Muscle of back (tissue), 11 donors: Measurements from ENCODE around the gene HELT. TPM values are rescaled to one million over a fixed set of nuclear protein-coding genes. Genes with fewer than 3 reads are reported as not detected.
"Not testable (repeated sequence)": the region's sequence is repeated elsewhere in the genome, so short reads cannot be mapped to it uniquely, and the experiment has no call there.

ENCODE experiments used
- DNase-seq, 3 donors: peaks; one replicate each; pipeline versions ENCODE4 v3.0.0 to v3.0.0-alpha.2; 2013
- polyA plus RNA-seq, 10 donors: library from polyadenylated mRNA; unstranded; fragments of 120-200 nt; gene quantifications; one replicate each; pipeline ENCODE4 v1.2.1, GENCODE V29; 2013; ENCODE audit not compliant: insufficient read length in 10 of 10

HELT gene
- polyA plus RNA-seq, 10 donors, result not detected

DNA sequence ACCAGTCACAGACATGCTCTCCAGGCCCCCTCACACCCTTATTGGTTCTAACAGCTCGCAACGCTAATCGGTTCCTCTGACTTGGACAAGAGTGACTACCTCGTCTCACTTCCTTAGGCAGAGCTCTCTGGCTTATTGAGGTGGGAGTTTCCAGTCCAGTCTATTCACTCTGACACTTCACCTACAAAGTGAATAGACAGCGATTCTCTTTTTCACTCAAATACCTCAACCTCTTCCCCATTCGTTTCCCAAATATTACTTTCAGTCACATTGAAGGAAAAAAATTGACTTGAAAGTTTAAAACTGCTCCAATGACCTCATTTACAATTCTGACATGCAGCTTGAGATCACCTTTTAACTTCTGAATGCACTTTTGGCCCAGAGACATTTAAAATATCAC lies 17.7 kb downstream of the HELT start:
- DNase-seq, result no peak

DNA sequence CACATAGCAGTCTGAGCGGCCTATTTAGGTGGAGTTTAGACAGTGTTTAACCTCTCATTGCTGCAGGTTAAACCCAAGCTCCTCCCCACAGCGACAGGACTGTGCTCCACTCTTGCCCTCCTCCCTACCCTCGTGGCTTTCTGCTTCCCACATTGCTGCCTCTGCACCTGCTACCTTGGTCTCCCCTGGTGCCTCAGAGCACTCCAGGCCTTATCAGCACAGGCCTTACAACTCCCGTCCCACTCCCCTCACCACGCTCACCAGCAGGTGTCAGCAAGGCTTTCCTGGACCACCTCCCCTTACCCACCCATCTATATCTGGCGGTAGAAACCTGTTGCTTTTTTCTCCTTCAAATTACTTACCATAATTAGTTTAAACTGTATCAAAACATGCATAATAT lies 18.6 kb downstream of the HELT start:
- no peak for DNase-seq

DNA sequence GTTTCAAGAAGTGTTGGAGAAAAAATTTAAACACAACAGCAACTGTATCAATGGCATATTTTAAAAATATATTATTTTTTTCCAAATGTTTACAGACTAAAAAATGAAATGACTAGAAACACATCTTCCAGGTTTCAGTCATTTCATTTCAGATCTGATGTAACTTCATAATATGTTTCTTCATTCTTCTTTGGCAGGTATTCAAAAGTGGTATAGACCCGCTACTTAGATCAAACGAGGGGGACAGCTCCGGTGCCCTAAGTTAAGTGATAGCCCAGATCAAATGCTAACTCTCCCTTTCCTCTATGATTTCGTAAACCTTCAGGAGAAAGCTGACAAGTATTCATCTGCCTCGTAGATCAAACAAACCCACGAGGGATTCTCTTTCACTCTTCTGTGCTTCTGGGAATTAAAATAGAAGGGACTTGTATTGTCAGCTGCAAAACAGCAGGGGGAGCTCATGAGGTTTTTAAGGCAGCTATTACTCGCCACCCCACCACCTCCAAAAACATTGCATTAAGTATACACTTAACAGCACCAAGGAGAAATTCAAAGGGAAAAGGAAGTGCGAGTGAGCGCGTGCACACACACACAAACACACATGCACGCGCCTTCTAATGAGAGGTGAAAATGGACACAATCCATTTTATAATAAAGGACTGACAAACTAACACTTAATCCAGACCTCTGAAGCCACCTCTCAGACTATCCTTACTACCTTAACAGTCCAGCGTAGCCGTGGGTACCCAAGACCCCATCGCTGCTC lies 21.4 kb downstream of the HELT start:
- peak; percentile 40 to 70 (median 51) for DNase-seq

DNA sequence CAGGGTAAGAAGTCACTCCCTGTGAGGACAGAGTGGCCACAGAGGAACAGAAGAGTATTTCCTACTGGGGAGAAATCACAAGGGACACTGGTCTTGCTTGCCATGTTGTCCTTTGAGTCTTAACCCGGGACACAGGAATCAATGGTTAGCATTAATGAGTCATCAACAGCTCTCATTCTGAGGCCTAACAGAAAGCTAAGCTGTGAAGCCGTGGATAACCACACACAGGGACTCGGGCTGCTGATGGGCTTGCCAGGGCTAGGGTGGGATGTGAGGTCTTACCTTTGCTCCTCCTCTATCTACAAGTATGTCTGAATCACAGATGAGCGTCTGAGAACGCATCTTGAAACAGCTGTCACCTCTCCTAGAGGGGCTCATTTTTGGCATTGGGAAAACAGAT lies 22.2 kb downstream of the HELT start:
- DNase-seq, result no peak

DNA sequence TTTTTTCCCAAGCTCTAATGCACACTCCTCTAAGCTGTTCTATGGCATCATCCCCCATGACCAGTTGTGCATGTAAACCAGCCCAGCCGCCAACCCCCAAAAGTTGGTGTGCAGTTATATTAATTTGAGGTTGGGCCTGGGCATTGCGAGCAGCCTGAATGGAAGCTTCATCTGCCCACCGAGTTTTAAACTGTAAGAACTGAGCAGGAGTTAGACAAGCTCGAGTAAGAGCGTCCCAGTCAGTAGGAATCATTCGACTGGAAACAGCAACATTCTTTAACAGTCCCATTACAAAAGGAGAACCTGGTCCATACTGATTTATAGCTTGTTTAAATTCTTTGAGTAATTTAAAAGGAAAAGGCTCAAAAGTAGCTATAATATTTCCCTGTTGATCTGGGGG lies 32.0 kb downstream of the HELT start:
- not testable (repeated sequence) for DNase-seq

DNA sequence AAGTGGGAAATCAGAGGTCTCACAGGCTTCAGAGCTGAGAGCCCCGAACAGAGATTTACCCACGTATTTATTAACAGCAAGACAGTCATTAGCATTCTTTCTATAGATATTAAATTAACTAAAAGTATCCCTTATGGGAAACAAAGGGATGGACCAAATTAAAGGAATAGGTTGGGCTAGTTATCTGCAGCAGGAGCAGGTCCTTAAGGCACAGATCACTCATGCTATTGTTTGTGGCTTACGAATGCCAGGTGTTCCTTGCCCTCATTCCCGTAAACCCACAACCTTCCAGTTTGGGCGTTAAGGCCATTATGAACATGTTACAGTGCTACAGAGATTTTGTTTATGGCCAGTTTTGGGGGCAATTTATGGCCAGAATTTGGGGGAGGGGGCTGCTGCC lies 33.0 kb downstream of the HELT start:
- DNase-seq, result not testable (repeated sequence)

DNA sequence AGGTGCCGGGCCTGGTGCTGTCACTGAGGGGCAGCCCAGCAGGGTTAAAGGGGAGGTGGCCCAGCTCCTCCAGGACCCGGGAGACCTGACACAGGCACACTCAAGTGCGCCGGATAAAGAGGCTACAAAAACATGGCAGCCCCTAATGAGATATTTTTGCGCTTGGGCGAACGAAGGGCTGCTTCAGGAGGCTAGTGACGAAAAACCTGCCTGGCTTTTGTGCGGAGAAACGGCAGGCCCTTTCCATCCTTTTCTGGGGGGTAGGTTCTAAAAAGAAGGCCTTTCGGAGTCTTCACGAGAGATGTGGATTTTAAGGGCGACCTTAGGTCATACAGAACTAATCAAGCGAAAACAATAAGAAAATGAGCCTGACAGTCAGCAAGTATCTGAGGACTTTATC lies 35.5 kb downstream of the HELT start:
- no peak for DNase-seq

DNA sequence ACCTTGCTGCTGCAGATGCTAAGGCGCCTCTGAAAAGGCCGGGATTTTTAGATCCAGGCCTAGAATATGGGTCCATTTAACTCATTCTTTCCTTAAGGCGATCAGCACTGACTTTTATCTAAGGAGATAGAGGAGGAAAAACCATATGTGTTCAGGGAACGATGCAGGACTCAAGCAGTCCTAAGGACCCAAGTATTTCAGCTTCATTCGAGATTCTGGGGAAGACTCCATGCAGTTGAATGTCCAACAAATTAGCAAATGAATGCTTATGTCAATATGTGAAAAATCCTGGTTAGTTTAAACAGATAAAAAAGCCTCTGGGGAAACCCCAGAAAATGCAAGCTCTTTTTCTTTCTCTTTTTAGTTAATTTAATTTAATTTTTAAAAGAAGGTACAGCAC lies 36.0 kb downstream of the HELT start:
- DNase-seq, result no peak

DNA sequence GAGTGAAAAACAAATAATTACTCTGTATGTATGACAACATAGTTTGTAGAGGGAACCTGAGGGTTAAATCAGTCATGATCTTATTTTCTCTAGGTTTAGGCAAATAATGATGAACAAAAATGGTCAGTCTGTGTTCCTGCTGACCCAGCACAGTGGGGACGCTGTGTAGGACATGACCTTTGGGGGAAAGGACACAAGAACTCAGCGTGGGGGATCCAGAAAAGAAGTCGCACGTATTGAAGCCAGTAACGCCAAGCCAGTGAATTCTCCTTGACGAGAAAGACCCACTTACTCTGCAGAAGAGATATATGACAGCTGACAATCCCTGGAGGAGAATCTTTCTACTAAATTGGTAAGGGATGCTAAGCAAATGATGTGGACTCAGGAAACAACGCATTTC lies 36.6 kb downstream of the HELT start:
- DNase-seq, result no peak

DNA sequence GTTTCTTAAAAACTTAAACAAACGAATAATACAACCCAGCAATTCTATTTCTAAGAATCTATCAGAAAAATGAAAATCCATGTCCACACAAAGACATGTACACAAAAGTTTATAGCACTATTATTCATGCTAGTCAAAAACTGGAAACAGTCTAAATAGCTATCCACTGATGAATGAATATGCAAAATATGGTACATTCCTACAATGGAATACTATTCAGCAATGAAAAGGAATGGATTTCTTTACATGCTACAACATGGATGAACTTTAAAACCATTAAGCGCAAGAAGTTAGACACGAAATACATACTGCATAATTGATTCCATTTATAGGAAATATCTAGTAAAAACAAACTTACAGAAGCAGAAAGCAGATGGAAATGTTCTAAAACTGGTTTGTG lies 43.3 kb downstream of the HELT start:
- no peak for DNase-seq

DNA sequence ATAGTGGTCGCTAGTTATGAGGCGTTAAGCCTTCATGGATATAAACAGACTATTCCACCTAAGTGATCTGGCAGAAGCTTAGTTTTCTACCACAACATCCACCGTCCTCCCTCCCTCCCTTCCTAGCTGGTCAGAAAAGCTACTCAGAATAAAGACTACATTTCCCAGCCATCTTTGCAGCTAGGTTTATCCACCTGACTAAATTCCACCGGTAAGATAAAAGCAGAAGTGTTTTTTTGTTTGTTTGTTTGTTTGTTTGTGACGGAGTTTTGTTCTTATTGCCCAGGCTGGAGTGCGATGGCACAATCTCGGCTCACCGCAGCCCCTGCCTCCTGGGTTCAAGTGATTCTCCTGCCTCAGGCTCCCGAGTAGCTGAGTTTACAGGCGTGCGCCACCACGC lies 44.3 kb downstream of the HELT start:
- DNase-seq, result no peak

DNA sequence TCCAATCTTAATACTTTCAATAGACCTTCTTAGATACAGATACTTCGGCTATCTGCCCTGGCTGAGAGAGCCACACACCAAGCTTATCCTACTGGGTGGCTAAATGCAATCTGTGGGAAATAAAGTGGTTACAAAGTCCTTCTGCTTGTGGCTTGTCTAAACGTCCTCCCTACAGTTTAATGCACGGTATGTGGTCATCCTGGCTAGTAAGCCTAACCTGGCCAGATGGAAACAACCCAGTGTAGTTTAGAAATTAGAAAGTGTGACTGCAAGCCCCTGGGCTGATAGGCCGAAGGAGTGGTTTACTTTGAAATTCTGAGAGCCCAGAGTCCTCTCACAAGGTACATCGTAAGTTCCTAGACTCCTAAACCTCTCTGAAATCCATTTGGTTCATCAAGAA lies 47.9 kb downstream of the HELT start:
- DNase-seq, result no peak

DNA sequence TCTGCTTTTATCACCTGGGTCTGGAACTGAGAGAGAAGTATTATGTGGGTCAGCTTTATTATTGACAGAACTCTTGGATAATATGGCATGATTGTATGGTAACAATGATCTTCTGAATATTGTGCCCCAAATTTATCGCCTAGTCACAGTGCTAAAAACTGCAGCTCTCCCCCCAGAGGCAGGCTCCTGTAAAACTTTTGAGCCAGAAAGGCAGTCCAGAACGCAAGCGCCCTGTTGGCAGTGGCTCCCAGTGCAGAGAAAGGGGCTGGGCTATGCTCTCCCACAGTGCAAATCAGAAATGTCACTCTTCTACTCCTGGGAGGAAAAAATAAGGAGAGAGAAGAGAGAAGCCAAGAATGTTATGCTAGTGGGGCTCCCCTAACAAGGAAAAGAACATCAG lies 50.5 kb downstream of the HELT start:
- DNase-seq, result no peak

Other genes starting within 250 kb of the HELT start
- 10 to 100 TPM; 39.5 to 55.4 (median 47.4) TPM for gene ACSL1, start 192.5 kb upstream of the HELT start, polyA plus RNA-seq
- gene SLC25A4, start 124.8 kb downstream of the HELT start, polyA plus RNA-seq, result 100 to 1,000 TPM in 9 of 10 donors, 10 to 100 TPM in 1; 85.7 to 178 (median 142) TPM
- gene CFAP97, start 185.5 kb downstream of the HELT start, polyA plus RNA-seq, result 10 to 100 TPM; 22.4 to 40.9 (median 28.8) TPM
- gene SNX25, start 191.1 kb downstream of the HELT start, polyA plus RNA-seq, result 10 to 100 TPM in 1 of 10 donors, 1 to 10 TPM in 9; 7.2 to 11.8 (median 8.2) TPM